Urinary bladder (tissue), 4 donors: ENCODE measurements around the gene ABCC5. TPM values are rescaled to one million over a fixed set of nuclear protein-coding genes. Genes with fewer than 3 reads are reported as not detected.

Experiments used
- DNase-seq: peaks from one replicate; pipeline ENCODE4 v3.0.0-alpha.2; 2015; ENCODE audit errors: extremely low spot score
- H3K27ac ChIP-seq: one replicate; pipeline ENCODE4 v1.5.1; 2013; ENCODE audit warnings: low read depth, mild to moderate bottlenecking, moderate library complexity
- H3K36me3 ChIP-seq: one replicate; pipeline ENCODE4 v1.6.1; 2013; ENCODE audit warnings: mild to moderate bottlenecking, moderate library complexity; ENCODE audit not compliant: insufficient read depth
- H3K4me1 ChIP-seq: one replicate; pipeline ENCODE4 v1.6.1; 2013; ENCODE audit warnings: mild to moderate bottlenecking, moderate library complexity; ENCODE audit not compliant: insufficient read depth
- H3K4me3 ChIP-seq: one replicate; pipeline ENCODE4 v1.5.1; 2013; ENCODE audit warnings: low read depth, low read length
- WGBS: extraction: QIAGEN DNeasy Blood & Tissue Kit; methylation state at CpG from one replicate; pipeline ENCODE4 v1.1.7; 2013; 5-methylcytosine and 5-hydroxymethylcytosine counted together
- polyA plus RNA-seq: library from polyadenylated mRNA; stranded (reverse); fragments of 200-250 nt; gene quantifications from one replicate; pipeline ENCODE4 v1.2.3, GENCODE V29; 2013
- total RNA-seq: library from RNA; depleted of rRNA; stranded (reverse); fragments of >200 nt; gene quantifications from one replicate; pipeline ENCODE4 v1.2.3, GENCODE V29; 2014
- donor health status: healthy with polysubstance abuse.
- donor health status: healthy.

ABCC5 gene
- total and polyA plus RNA-seq, 2 donors = 22.3 to 47.5 TPM

GRCh38 chr3:183944775-183945174 lies 72.9 kb downstream of the ABCC5 start:
- Histone ChIP-seq H3K36me3 (peaks cover 7% of the 10 kb centered on the region), H3K4me1 (no peaks in the 10 kb centered on the region), H3K4me3 (no peak overlapping the region), H3K27ac (no peak overlapping the region)
- DNase-seq = no peak
- WGBS = 74% methylated on average over 5 of the region's 5 CpGs

- Histone ChIP-seq H3K4me3 (no peak overlapping the region), H3K27ac (no peak overlapping the region), H3K36me3 (peaks cover 5% of the 10 kb centered on the region), H3K4me1 (no peaks in the 10 kb centered on the region)
- WGBS = 96% methylated on average over 6 of the region's 6 CpGs
- no peak for DNase-seq
Measured at GRCh38 chr3:183943739-183944138, 73.9 kb downstream of the ABCC5 start.

DNA sequence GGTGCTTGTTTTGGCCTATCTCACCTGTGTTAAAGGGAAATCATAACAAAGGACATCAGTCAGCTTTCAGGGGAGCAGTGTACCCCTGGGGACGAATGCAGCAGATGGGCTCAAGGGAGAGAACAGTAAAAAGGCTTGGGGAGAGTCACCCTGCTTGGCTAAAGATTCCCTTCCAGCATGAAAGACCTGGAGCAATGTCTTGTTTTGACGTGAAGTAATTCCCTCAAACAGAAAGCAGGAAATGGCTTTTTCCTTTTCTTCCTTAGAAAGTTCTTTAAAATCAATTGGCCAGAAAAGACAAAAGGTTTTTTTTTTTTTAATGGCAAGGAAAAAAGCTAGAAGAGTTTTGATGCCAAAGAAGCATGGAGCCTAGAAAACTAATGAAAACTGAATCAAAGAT lies 76.5 kb downstream of the ABCC5 start:
- Histone ChIP-seq H3K4me1 (no peaks in the 10 kb centered on the region), H3K36me3 (peaks cover 5% of the 10 kb centered on the region), H3K27ac (no peak overlapping the region), H3K4me3 (no peak overlapping the region)
- 71% methylated on average over 2 of the region's 2 CpGs for WGBS
- DNase-seq = no peak

DNA sequence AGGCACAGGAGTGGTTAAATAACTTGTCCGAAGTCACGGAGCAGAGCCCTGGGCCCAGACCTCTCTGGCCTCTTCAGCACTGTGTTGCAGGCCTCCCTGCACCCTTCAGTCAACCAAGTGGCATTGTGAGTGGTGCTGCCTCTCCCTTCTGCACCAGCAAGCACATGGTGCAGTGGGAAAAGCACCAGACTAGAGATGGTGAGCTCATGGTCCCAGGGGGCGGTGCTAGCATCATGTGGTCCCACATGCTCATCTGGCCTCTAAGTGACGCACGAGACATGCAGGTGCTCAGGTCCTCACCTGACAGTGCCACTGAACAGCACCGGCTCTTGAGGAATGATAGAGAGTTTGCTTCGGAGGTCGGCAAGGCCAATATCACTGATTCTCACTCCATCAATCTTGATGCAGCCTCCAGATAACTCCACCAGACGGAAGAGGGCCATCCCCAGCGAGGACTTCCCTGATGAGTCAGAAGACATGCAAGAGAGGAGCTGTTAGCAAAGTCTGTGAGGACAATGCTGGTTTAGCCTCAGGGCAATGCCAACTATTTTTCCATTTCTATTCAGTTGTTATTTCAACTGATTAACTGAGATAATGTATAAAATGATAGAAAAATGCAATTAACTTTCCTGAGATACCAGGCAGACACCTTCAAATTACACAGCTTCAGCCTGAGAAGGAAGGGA lies 79.9 kb downstream of the ABCC5 start:
- no peak for DNase-seq
- Histone ChIP-seq H3K4me3 (no peak overlapping the region), H3K36me3 (peaks cover 4% of the 10 kb centered on the region), H3K27ac (no peak overlapping the region), H3K4me1 (no peaks in the 10 kb centered on the region)
- 93% methylated on average over 10 of the region's 10 CpGs for WGBS

GRCh38 chr3:183933160-183933559 lies 84.5 kb downstream of the ABCC5 start:
- Histone ChIP-seq H3K4me3 (no peak overlapping the region), H3K27ac (no peak overlapping the region), H3K36me3 (peaks cover 3% of the 10 kb centered on the region), H3K4me1 (no peaks in the 10 kb centered on the region)
- 91% methylated on average over 3 of the region's 3 CpGs for WGBS
- DNase-seq = no peak

DNA sequence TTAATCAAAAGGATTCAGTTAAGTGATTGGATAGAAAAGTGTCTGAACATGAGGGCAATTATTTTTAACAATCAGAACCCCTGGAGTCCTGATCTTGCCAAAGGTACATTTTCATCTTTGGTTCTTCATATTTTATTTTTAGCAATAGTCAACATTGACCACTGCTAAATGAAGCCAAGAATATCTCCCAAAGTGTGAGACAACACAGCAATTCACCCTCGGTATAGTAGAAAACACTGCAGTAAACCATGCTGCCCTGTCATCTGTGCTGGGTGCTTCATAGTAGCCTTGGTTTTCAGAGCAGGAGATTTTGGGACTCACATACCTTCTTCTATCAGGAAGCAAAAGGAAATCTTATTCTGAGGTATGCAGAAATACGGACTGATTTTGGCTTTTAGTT lies 85.8 kb downstream of the ABCC5 start:
- H3K36me3 ChIP-seq = peaks cover 3% of the 10 kb centered on the region
- H3K4me3 ChIP-seq = no peak overlapping the region

DNA sequence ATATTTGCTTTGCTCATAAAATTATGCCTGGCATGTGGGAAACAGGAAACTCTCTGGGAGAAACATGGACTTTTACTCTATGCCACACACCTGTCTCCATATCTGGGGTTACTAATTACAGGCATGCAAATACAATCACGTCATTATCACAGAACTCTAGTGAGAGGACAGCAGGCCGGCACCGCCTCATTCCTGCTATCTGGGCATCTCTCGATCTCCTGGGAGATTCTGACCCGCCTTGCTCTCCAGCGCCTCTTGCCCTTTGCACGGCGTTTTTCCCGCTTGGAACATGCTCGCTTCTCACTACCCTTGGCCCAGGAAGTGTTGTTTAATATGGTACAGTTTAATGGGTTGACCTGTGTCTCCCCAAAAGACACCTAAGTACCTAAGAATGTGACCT lies 87.6 kb downstream of the ABCC5 start:
- WGBS = 84% methylated on average over 10 of the region's 10 CpGs
- no peak overlapping the region for H3K4me3 ChIP-seq
- H3K4me1 ChIP-seq = no peaks in the 10 kb centered on the region
- no peak overlapping the region for H3K27ac ChIP-seq
- no peak for DNase-seq
- peaks cover 3% of the 10 kb centered on the region for H3K36me3 ChIP-seq

More for the DNA sequence above, 85.8 kb downstream of the ABCC5 start:
- WGBS = 92% methylated on average over 2 of the region's 2 CpGs
- Histone ChIP-seq H3K27ac (no peak overlapping the region), H3K4me1 (no peaks in the 10 kb centered on the region)
- DNase-seq = no peak

- Histone ChIP-seq H3K27ac (no peak overlapping the region), H3K4me3 (no peak overlapping the region), H3K4me1 (no peaks in the 10 kb centered on the region), H3K36me3 (no peaks in the 10 kb centered on the region)
- WGBS = 96% methylated on average over 3 of the region's 3 CpGs
- DNase-seq = no peak
Measured at GRCh38 chr3:183927059-183927458, 90.6 kb downstream of the ABCC5 start.

DNA sequence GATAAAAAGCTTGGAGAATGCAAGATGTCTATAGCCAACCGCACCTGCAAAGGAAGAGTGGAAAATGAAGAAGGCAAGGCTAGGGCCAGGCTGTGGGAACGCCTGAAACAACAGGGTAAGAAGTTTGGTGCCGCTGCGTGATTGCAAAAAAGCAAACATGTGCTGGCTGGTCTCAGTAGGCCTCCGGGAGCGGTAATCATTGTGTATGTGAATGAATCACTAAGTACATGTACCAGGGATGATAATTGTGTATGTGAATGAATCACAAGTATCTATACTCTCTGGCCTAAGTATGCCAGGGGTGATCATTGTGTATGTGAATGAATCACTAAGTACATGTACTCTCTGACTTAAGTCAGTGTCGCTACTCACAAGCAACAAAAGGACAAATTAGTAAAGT lies 92.7 kb downstream of the ABCC5 start:
- WGBS = 89% methylated on average over 7 of the region's 7 CpGs

DNA sequence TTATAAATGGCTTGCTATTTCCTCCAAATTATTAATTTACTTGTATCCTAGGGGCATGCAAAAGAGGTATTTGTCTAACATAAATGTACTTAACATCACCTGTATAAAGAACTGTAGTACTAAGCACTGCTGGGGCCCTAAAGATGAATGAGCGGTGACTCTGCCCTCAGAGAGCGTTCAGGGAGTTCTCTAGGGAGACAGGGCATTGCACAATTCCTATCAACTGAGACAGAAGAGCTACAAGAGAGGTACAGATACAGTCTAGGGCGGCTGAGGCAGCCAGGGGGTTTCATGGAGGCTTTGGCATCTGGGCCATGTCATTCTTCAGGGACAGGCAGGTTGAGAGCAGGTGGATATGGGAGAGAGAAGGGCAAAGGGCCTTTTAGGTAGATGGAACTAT lies 93.1 kb downstream of the ABCC5 start:
- DNase-seq = no peak
- 92% methylated on average over 3 of the region's 3 CpGs for WGBS
- Histone ChIP-seq H3K4me1 (no peaks in the 10 kb centered on the region), H3K36me3 (no peaks in the 10 kb centered on the region), H3K4me3 (no peak overlapping the region), H3K27ac (no peak overlapping the region)

More for the DNA sequence above, 92.7 kb downstream of the ABCC5 start:
- Histone ChIP-seq H3K36me3 (no peaks in the 10 kb centered on the region), H3K27ac (no peak overlapping the region), H3K4me1 (no peaks in the 10 kb centered on the region), H3K4me3 (no peak overlapping the region)
- DNase-seq = peak; percentile 26

DNA sequence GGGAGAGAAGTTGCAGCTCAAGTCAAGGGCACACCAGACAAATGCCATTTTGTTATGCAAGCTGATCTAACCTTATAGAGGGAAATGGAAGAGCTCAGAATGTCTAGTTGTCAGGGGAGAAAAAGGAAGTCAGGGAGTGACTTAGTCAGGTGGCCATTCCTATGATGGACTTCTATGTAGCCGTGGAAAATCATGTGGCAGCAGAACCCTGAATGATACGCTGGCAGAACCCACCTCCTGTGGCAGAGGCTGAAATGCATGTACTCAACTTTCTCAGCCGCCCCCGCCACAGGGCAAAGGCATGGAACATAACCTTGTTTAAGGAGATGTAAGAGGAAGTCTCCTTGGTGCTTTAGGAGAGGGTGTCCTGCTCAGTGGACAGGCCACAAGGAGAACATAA lies 95.3 kb downstream of the ABCC5 start:
- Histone ChIP-seq H3K4me1 (no peaks in the 10 kb centered on the region), H3K4me3 (no peak overlapping the region), H3K36me3 (no peaks in the 10 kb centered on the region), H3K27ac (no peak overlapping the region)
- no peak for DNase-seq
- 96% methylated on average over 4 of the region's 4 CpGs for WGBS

- WGBS = 91% methylated on average over 15 of the region's 15 CpGs
- Histone ChIP-seq H3K27ac (no peak overlapping the region), H3K4me1 (no peaks in the 10 kb centered on the region), H3K4me3 (no peak overlapping the region), H3K36me3 (no peaks in the 10 kb centered on the region)
- no peak for DNase-seq
Measured at GRCh38 chr3:183921096-183921495, 96.6 kb downstream of the ABCC5 start.

DNA sequence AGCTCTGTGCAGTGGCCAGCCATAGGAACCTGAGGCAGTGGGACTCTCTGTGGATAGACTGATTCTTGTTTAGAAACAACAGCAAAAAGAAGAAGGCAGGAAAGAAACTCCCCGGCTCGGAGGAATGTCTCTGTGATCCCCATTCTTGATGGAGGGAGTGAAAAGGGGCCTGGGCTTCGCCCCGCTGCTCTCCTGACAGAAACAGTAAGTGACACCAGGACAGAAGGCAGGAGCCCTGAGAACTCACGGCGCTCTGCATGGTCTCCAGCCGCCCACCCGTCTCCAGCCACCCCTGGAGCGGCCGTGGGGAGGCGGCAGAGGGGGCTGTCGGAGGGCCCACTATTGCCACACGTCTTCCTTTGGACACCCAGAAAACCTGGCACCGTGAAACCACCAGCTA lies 97.3 kb downstream of the ABCC5 start:
- H3K4me1 ChIP-seq = no peaks in the 10 kb centered on the region
- H3K36me3 ChIP-seq = no peaks in the 10 kb centered on the region
- DNase-seq = no peak
- H3K27ac ChIP-seq = no peak overlapping the region
- H3K4me3 ChIP-seq = no peak overlapping the region
- 89% methylated on average over 14 of the region's 14 CpGs for WGBS

- H3K4me1 ChIP-seq = no peaks in the 10 kb centered on the region
- WGBS = 80% methylated on average over 2 of the region's 2 CpGs
- no peak overlapping the region for H3K4me3 ChIP-seq
- DNase-seq = no peak
- no peaks in the 10 kb centered on the region for H3K36me3 ChIP-seq
- H3K27ac ChIP-seq = no peak overlapping the region
Measured at GRCh38 chr3:183918178-183918577, 99.5 kb downstream of the ABCC5 start.

- Histone ChIP-seq H3K36me3 (no peaks in the 10 kb centered on the region), H3K4me3 (no peak overlapping the region), H3K4me1 (no peaks in the 10 kb centered on the region), H3K27ac (no peak overlapping the region)
- WGBS = 87% methylated on average over 4 of the region's 4 CpGs
- no peak for DNase-seq
Measured at GRCh38 chr3:183917776-183918175, 99.9 kb downstream of the ABCC5 start.
